H9 (cell line): Measurements from ENCODE around the gene BZW1. TPM values are rescaled to one million over a fixed set of nuclear protein-coding genes. Genes with fewer than 3 reads are reported as not detected.
A peak's percentile ranks its signal among the peaks of the same experiment; 100 is the strongest.

Source experiments
- DNase-seq: peaks from one replicate; pipeline ENCODE4 v3.0.0-alpha.2; 2017
- H2AFZ ChIP-seq: one replicate; pipeline ENCODE4 v1.6.1; 2013; ENCODE audit warnings: mild to moderate bottlenecking, low read length, control low read depth, moderate library complexity
- H2AK5ac ChIP-seq: 2 replicates; pipeline ENCODE4 v1.6.1; 2013; ENCODE audit warnings: low read length, control low read depth, mixed read lengths; ENCODE audit not compliant: insufficient read length
- H2BK120ac ChIP-seq: one replicate; pipeline ENCODE4 v1.6.1; 2013; ENCODE audit warnings: low read depth, mild to moderate bottlenecking, low read length, control low read depth, inconsistent platforms; ENCODE audit not compliant: poor library complexity, severe bottlenecking
- H2BK12ac ChIP-seq: 2 replicates; pipeline ENCODE4 v1.6.1; 2013; ENCODE audit warnings: low read length, control low read depth, mixed read lengths, low read depth; ENCODE audit not compliant: insufficient read length
- H2BK15ac ChIP-seq: 2 replicates; pipeline ENCODE4 v1.6.1; 2013; ENCODE audit warnings: low read depth, low read length, control low read depth
- H2BK20ac ChIP-seq: one replicate; pipeline ENCODE4 v1.6.1; 2013; ENCODE audit warnings: low read depth, mild to moderate bottlenecking, low read length, control low read depth, inconsistent platforms; ENCODE audit not compliant: poor library complexity, severe bottlenecking
- H2BK5ac ChIP-seq: 2 replicates; pipeline ENCODE4 v1.6.1; 2013; ENCODE audit warnings: low read length, control low read depth, mixed read lengths; ENCODE audit not compliant: insufficient read length
- H3K14ac ChIP-seq: 2 replicates; pipeline ENCODE4 v1.6.1; 2013; ENCODE audit warnings: low read length, control low read depth; ENCODE audit not compliant: insufficient read depth
- H3K18ac ChIP-seq: 2 replicates; pipeline ENCODE4 v1.6.1; 2013; ENCODE audit warnings: low read depth, mild to moderate bottlenecking, mixed read lengths, low read length, control low read depth; ENCODE audit not compliant: insufficient read length
- H3K23ac ChIP-seq: 2 replicates; pipeline ENCODE4 v1.6.1; 2013; ENCODE audit warnings: low read length, control low read depth, mixed read lengths, low read depth; ENCODE audit not compliant: insufficient read length
- H3K23me2 ChIP-seq: 2 replicates; pipeline ENCODE4 v1.6.1; 2013; ENCODE audit warnings: low read depth, mild to moderate bottlenecking, mixed read lengths, low read length, control low read depth; ENCODE audit not compliant: insufficient read length, poor library complexity, severe bottlenecking
- H3K27ac ChIP-seq: 2 replicates; pipeline ENCODE4 v1.5.1; 2013; ENCODE audit warnings: low read length, control low read depth, mixed read lengths, low read depth; ENCODE audit not compliant: insufficient read length
- H3K27me3 ChIP-seq: 2 replicates; pipeline ENCODE4 v1.6.1; 2013; ENCODE audit warnings: low read length, control low read depth, inconsistent platforms; ENCODE audit not compliant: insufficient read depth
- H3K4ac ChIP-seq: 2 replicates; pipeline ENCODE4 v1.6.1; 2013; ENCODE audit warnings: low read depth, mild to moderate bottlenecking, control low read depth, inconsistent platforms, low read length, moderate library complexity
- H3K4me1 ChIP-seq: 2 replicates; pipeline ENCODE4 v1.6.1; 2013; ENCODE audit warnings: low read length, control low read depth, inconsistent platforms; ENCODE audit not compliant: insufficient read depth
- H3K4me2 ChIP-seq: 2 replicates; pipeline ENCODE4 v1.6.1; 2013; ENCODE audit warnings: low read length, control low read depth, mixed read lengths; ENCODE audit not compliant: insufficient read length, insufficient read depth
- H3K56ac ChIP-seq: 2 replicates; pipeline ENCODE4 v1.6.1; 2013; ENCODE audit warnings: low read depth, mild to moderate bottlenecking, mixed read lengths, low read length, control low read depth; ENCODE audit not compliant: insufficient read length
- H3K79me1 ChIP-seq: 2 replicates; pipeline ENCODE4 v1.6.1; 2013; ENCODE audit warnings: low read depth, mild to moderate bottlenecking, moderate library complexity, low read length, control low read depth, inconsistent platforms; ENCODE audit not compliant: insufficient read depth, poor library complexity, severe bottlenecking
- H3K79me2 ChIP-seq: 2 replicates; pipeline ENCODE4 v1.6.1; 2013; ENCODE audit warnings: low read length, control low read depth, inconsistent platforms; ENCODE audit not compliant: insufficient read depth
- H3K9ac ChIP-seq: 2 replicates; pipeline ENCODE4 v1.6.1; 2013; ENCODE audit warnings: low read length, control low read depth, mixed read lengths; ENCODE audit not compliant: insufficient read length; ENCODE audit errors: extremely low read depth
- H3K9me3 ChIP-seq: one replicate; pipeline ENCODE4 v1.6.1; 2013; ENCODE audit warnings: low read depth, low read length, inconsistent platforms; ENCODE audit not compliant: control insufficient read depth
- H3T11ph ChIP-seq: one replicate; pipeline ENCODE4 v1.6.1; 2013; ENCODE audit warnings: mild to moderate bottlenecking, low read length, control low read depth, inconsistent platforms
- H4K20me1 ChIP-seq: one replicate; pipeline ENCODE4 v1.6.1; 2013; ENCODE audit not compliant: control insufficient read depth, insufficient read length, insufficient read depth
- H4K5ac ChIP-seq: 2 replicates; pipeline ENCODE4 v1.6.1; 2013; ENCODE audit warnings: low read depth, mild to moderate bottlenecking, mixed read lengths, low read length, control low read depth; ENCODE audit not compliant: insufficient read length
- H4K8ac ChIP-seq: replicated peaks from 2 replicates; pipeline ENCODE4 v1.6.1; 2013; ENCODE audit warnings: low read length, control low read depth, mixed read lengths, low read depth; ENCODE audit not compliant: insufficient read length
- H4K91ac ChIP-seq: 2 replicates; pipeline ENCODE4 v1.6.1; 2013; ENCODE audit warnings: low read depth, mild to moderate bottlenecking, moderate library complexity, mixed read lengths, low read length, control low read depth; ENCODE audit not compliant: insufficient read length
- H3K27ac Mint-ChIP-seq, 3 experiments: 2 replicates in 2 of 3; 3 replicates in 1 of 3; pipeline ENCODE4 v1.8.0; 2020 to 2021; ENCODE audit warnings: mixed read lengths in 3 of 3, mild to moderate bottlenecking in 1 of 3, moderate library complexity in 1 of 3
- H3K27me3 Mint-ChIP-seq: 2 replicates; pipeline ENCODE4 v1.8.0; 2021; ENCODE audit warnings: low read depth, mild to moderate bottlenecking, moderate library complexity, mixed read lengths
- H3K36me3 Mint-ChIP-seq, 3 experiments: 2 replicates in 2 of 3; 3 replicates in 1 of 3; pipeline ENCODE4 v1.8.0; 2020 to 2021; ENCODE audit warnings: low read depth in 3 of 3, mixed read lengths in 3 of 3; ENCODE audit not compliant: insufficient read depth in 1 of 3
- H3K4me1 Mint-ChIP-seq, 2 experiments: 2 replicates each; pipeline ENCODE4 v1.8.0; 2020; ENCODE audit warnings: mixed read lengths in 2 of 2
- H3K4me3 Mint-ChIP-seq, 2 experiments: 2 replicates in 1 of 2; 3 replicates in 1 of 2; pipeline ENCODE4 v1.8.0; 2020 to 2021; ENCODE audit warnings: mild to moderate bottlenecking in 2 of 2, mixed read lengths in 2 of 2, moderate library complexity in 1 of 2
- H3K9me3 Mint-ChIP-seq, 2 experiments: 2 replicates in 1 of 2; 3 replicates in 1 of 2; pipeline ENCODE4 v1.8.0; 2020; ENCODE audit warnings: mild to moderate bottlenecking in 2 of 2, mixed read lengths in 2 of 2, moderate library complexity in 1 of 2
- CTCF ChIP-seq: fragments of 200-600 bp; sonication (generic); conservative IDR thresholded peaks from 3 replicates; pipeline ENCODE4 v1.8.0; 2021; ENCODE audit warnings: antibody characterized with exemption, mild to moderate bottlenecking
- WGBS: extraction: QIAGEN DNeasy Blood & Tissue Kit; methylation state at CpG from one replicate; pipeline ENCODE4 v1.1.7; 2013; ENCODE audit warnings: missing lambda C conversion rate, low lambda C conversion rate, mixed read lengths; ENCODE audit not compliant: insufficient read length; ENCODE audit errors: extremely low coverage; 5-methylcytosine and 5-hydroxymethylcytosine counted together
- total RNA-seq: library from RNA; stranded (reverse); gene quantifications from 2 replicates; pipeline ENCODE4 v1.2.1, GENCODE V29; 2021

Gene BZW1
- total RNA-seq, 1 experiment from 2014 or later, result 370 TPM

- no peak for TF ChIP-seq CTCF
- peaks cover 10% of the 10 kb centered on the region for H3K23me2 ChIP-seq
- no peaks in the 10 kb centered on the region for H3K9me3 ChIP-seq
- H3K79me2 ChIP-seq, result peaks cover 25% of the 10 kb centered on the region; the same call in 1 of the 2 replicates
- no CpG with 5 or more reads among the region's 19 CpGs for WGBS
- H2BK120ac ChIP-seq, result no peak overlapping the region
- H3K23ac ChIP-seq, result no peak overlapping the region
- Mint-ChIP-seq H3K4me3 (peak overlapping the region; percentile 94 to 97), H3K9me3 (no peaks in the 10 kb centered on the region), H3K27ac (peak overlapping the region; percentile 98 to 99 (median 99)), H3K27me3 (no peaks in the 10 kb centered on the region), H3K4me1 (peaks cover 22 to 23% of the 10 kb centered on the region in 2 experiments), H3K36me3 (peaks cover 18 to 38% (median 34%) of the 10 kb centered on the region in 3 experiments)
- H3K9ac ChIP-seq, result peak overlapping the region; percentile 97
- no peak overlapping the region; the same call in 1 of the 2 replicates for H3K4ac ChIP-seq
- H2BK5ac ChIP-seq, result peak overlapping the region; percentile 43
- no peak overlapping the region for H2BK15ac ChIP-seq
- DNase-seq, result no peak
- no peak overlapping the region for H2AFZ ChIP-seq
- H3K27me3 ChIP-seq, result no peaks in the 10 kb centered on the region
- H2BK12ac ChIP-seq, result no peak overlapping the region
- peak overlapping the region; percentile 94 for H3K14ac ChIP-seq
- H3K4me1 ChIP-seq, result no peaks in the 10 kb centered on the region
- H3K27ac ChIP-seq, result peak overlapping the region; percentile 36
- H3K79me1 ChIP-seq, result peaks cover under 1% of the 10 kb centered on the region
- no peaks in the 10 kb centered on the region for H4K20me1 ChIP-seq
- H4K5ac ChIP-seq, result peak overlapping the region; percentile 8
- no peak overlapping the region for H3T11ph ChIP-seq
- no peak overlapping the region for H2BK20ac ChIP-seq
- H3K56ac ChIP-seq, result peak overlapping the region; percentile 64
- H4K91ac ChIP-seq, result peak overlapping the region; percentile 53
- peak overlapping the region; percentile 12 for H3K18ac ChIP-seq
- peak overlapping the region; percentile 34 for H4K8ac ChIP-seq
- peak overlapping the region; percentile 2 for H2AK5ac ChIP-seq
- H3K4me2 ChIP-seq, result peak overlapping the region; percentile 72
Measured at GRCh38 chr2:200863782-200864175, 52.1 kb downstream of the BZW1 start.
